DOHH2 (cell line): ENCODE measurements around the gene WDR75.
"Not testable (repeated sequence)": the region's sequence is repeated elsewhere in the genome, so short reads cannot be mapped to it uniquely, and the experiment has no call there.

Source experiments
- H3F3A ChIP-seq: fragments of 200-600 bp; sonication (generic), shearing (Covaris generic); 2 replicates; pipeline ENCODE4 v1.6.0; 2016; ENCODE audit warnings: antibody characterized with exemption, mild to moderate bottlenecking; ENCODE audit not compliant: control insufficient read depth, insufficient read depth
- H3K27ac ChIP-seq: fragments of 200-600 bp; sonication (generic); 2 replicates; pipeline ENCODE4 v1.5.1; 2014; ENCODE audit warnings: low read depth, mild to moderate bottlenecking, low read length, moderate library complexity
- H3K27me3 ChIP-seq: fragments of 200-600 bp; sonication (generic); 2 replicates; pipeline ENCODE4 v1.6.1; 2014; ENCODE audit warnings: mild to moderate bottlenecking, low read length, mixed read lengths; ENCODE audit not compliant: control insufficient read depth
- H3K36me3 ChIP-seq: fragments of 200-600 bp; sonication (generic); 2 replicates; pipeline ENCODE4 v1.6.1; 2014; ENCODE audit warnings: mild to moderate bottlenecking, low read length, moderate library complexity, mixed read lengths; ENCODE audit not compliant: control insufficient read depth
- H3K4me1 ChIP-seq: fragments of 200-600 bp; sonication (generic); 2 replicates; pipeline ENCODE4 v1.6.1; 2014; ENCODE audit warnings: mild to moderate bottlenecking, low read length, mixed read lengths; ENCODE audit not compliant: control insufficient read depth
- H3K4me2 ChIP-seq: fragments of 200-600 bp; sonication (generic); 2 replicates; pipeline ENCODE4 v1.6.0; 2014; ENCODE audit warnings: mild to moderate bottlenecking, low read length, moderate library complexity
- H3K4me3 ChIP-seq: fragments of 200-600 bp; sonication (generic); 2 replicates; pipeline ENCODE4 v1.5.1; 2014; ENCODE audit warnings: mild to moderate bottlenecking, low read length, mixed read lengths
- H3K79me2 ChIP-seq: fragments of 200-600 bp; sonication (generic); 2 replicates; pipeline ENCODE4 v1.6.1; 2014; ENCODE audit warnings: mild to moderate bottlenecking, low read length, mixed read lengths; ENCODE audit not compliant: control insufficient read depth
- H3K9me2 ChIP-seq: fragments of 200-600 bp; sonication (generic); replicated peaks from 2 replicates; pipeline ENCODE4 v1.6.1; 2014; ENCODE audit warnings: mild to moderate bottlenecking, low read length, mixed read lengths; ENCODE audit not compliant: control insufficient read depth
- H3K9me3 ChIP-seq: fragments of 200-600 bp; sonication (generic); 2 replicates; pipeline ENCODE4 v1.6.1; 2014; ENCODE audit warnings: antibody characterized with exemption, low read length, mixed read lengths; ENCODE audit not compliant: control insufficient read depth, insufficient read depth
- H4K20me1 ChIP-seq: fragments of 200-600 bp; sonication (generic); 2 replicates; pipeline ENCODE4 v1.6.0; 2014; ENCODE audit warnings: low read depth, mild to moderate bottlenecking, antibody characterized with exemption, low read length, moderate library complexity; ENCODE audit not compliant: control insufficient read depth, insufficient read depth
- CTCF ChIP-seq: fragments of 200-600 bp; sonication (generic); IDR thresholded peaks from one replicate; pipeline ENCODE4 v1.5.1; 2014; ENCODE audit warnings: antibody characterized with exemption, mild to moderate bottlenecking, low read depth, low read length; ENCODE audit not compliant: poor library complexity, severe bottlenecking
- EZH2phosphoT487 ChIP-seq: fragments of 200-600 bp; sonication (generic); IDR thresholded peaks from 2 replicates; pipeline ENCODE4 v1.6.1; 2017; ENCODE audit warnings: borderline replicate concordance, mild to moderate bottlenecking, antibody characterized with exemption, low read length, moderate library complexity, mixed read lengths

WDR75 gene

GRCh38 chr2:189467593-189467992 is 26.3 kb downstream of the WDR75 start:
- TF ChIP-seq EZH2phosphoT487, result no peak
- no peak for TF ChIP-seq CTCF
- H3K27me3 ChIP-seq, result no peaks in the 10 kb centered on the region
- no peak overlapping the region for H3K4me3 ChIP-seq
- no peaks in the 10 kb centered on the region for H3K79me2 ChIP-seq
- H3K4me1 ChIP-seq, result peaks cover 21% of the 10 kb centered on the region
- H3F3A ChIP-seq, result peaks cover 7% of the 10 kb centered on the region
- H3K36me3 ChIP-seq, result peaks cover 96% of the 10 kb centered on the region
- H3K4me2 ChIP-seq, result no peak overlapping the region
- no peaks in the 10 kb centered on the region for H3K9me3 ChIP-seq
- no peak overlapping the region for H3K27ac ChIP-seq
- H3K9me2 ChIP-seq, result no peaks in the 10 kb centered on the region
- H4K20me1 ChIP-seq, result no peaks in the 10 kb centered on the region

GRCh38 chr2:189474526-189474925 is 33.3 kb downstream of the WDR75 start:
- H4K20me1 ChIP-seq, result no peaks in the 10 kb centered on the region
- no peaks in the 10 kb centered on the region for H3K27me3 ChIP-seq
- peaks cover 57% of the 10 kb centered on the region for H3K36me3 ChIP-seq
- no peak overlapping the region for H3K4me3 ChIP-seq
- H3K4me1 ChIP-seq, result no peaks in the 10 kb centered on the region
- H3K9me2 ChIP-seq, result no peaks in the 10 kb centered on the region
- no peak overlapping the region for H3K27ac ChIP-seq
- H3F3A ChIP-seq, result no peaks in the 10 kb centered on the region
- H3K9me3 ChIP-seq, result no peaks in the 10 kb centered on the region
- H3K4me2 ChIP-seq, result no peak overlapping the region
- H3K79me2 ChIP-seq, result no peaks in the 10 kb centered on the region
- TF ChIP-seq EZH2phosphoT487 (no peak), CTCF (no peak)

- H3K9me2 ChIP-seq, result no peaks in the 10 kb centered on the region
- no peak overlapping the region for H3K4me2 ChIP-seq
- H3K4me1 ChIP-seq, result no peaks in the 10 kb centered on the region
- no peaks in the 10 kb centered on the region for H3F3A ChIP-seq
- H3K27ac ChIP-seq, result no peak overlapping the region
- H3K27me3 ChIP-seq, result no peaks in the 10 kb centered on the region; the same call in 1 of the 2 replicates
- H3K36me3 ChIP-seq, result peaks cover 29% of the 10 kb centered on the region
- no peaks in the 10 kb centered on the region for H3K79me2 ChIP-seq
- TF ChIP-seq EZH2phosphoT487, result no peak
- no peak for TF ChIP-seq CTCF
- H3K4me3 ChIP-seq, result no peak overlapping the region
- no peaks in the 10 kb centered on the region for H3K9me3 ChIP-seq
- H4K20me1 ChIP-seq, result no peaks in the 10 kb centered on the region
These were observed 36.5 kb downstream of the WDR75 start for GRCh38 chr2:189477756-189478155.

- H3F3A ChIP-seq, H3K4me3 ChIP-seq, H3K27me3 ChIP-seq, H3K4me1 ChIP-seq, H3K4me2 ChIP-seq, H4K20me1 ChIP-seq, H3K9me3 ChIP-seq, H3K9me2 ChIP-seq, H3K79me2 ChIP-seq, H3K27ac ChIP-seq: not testable (repeated sequence)
- H3K36me3 ChIP-seq, result peaks cover 27% of the 10 kb centered on the region
These were observed 37.0 kb downstream of the WDR75 start for GRCh38 chr2:189478289-189478688.
